GM18519 (cell line): ENCODE data around the gene KCNQ5.
"Not testable (repeated sequence)": the region's sequence is repeated elsewhere in the genome, so short reads cannot be mapped to it uniquely, and the experiment has no call there.

ENCODE experiments used
- ATAC-seq: cut with Tn5 transposase; IDR thresholded peaks from one replicate; pipeline ENCODE4 v1.9.1; 2021; ENCODE audit warnings: mild to moderate bottlenecking, moderate library complexity; ENCODE audit not compliant: unreplicated experiment, low FRiP score

The KCNQ5 gene

DNA sequence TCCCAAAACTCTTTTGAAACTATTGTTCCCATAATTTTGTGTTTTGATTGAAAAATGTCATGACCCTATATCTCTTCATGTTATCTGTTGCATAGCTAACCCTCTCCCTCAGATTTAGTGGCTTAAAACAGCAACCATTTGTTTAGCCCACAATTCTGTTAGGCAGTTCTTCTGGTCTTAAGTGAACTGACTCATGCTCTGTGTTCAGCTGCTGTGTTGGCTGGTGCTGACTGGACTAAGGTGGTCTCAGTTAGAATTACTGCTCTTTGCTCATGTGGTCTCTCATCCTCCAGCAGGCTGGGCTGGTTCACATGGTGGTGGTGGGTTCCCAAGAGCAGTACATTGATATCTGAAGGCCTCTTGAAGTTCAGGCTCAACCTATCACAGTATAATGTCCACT, 522.7 kb downstream of the KCNQ5 start:
- ATAC-seq, result no peak

DNA sequence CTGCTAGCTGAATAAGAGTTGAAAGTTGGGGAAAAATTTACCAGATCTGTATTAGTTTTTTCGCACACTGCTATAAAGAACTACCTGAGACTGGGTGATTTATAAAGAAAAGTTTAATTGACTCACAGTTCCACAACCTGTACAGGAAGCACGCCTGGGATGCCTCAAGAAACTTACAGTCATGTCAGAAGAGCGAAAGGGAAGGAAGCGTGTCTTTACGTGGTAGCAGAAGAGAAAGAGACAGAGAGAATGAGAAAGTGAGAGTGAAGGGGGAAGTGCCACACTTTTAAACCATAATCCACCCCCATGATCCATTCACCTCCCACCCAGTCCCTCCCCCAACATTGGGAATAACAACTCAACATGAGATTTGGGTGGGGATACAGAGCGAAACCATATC, 523.8 kb downstream of the KCNQ5 start:
- ATAC-seq, result peak; percentile 83

DNA sequence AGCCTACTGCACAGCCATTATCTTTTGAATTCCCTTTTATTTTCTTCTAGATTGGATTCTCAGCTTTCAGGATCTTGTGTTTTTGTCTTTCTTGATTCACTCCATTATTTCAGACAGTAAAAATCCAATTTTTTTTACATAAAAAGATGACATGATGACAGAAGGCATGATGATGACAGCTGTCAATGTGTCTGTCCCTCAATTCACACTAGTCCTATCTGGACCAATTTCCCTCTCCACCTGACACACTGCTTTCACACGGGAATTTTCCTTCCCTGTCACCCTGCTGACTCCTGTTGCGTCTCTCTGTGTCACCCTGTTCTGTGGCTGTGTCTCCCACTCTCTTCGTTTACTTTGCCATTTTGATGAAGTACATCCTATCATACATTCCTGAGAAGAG, 529.9 kb downstream of the KCNQ5 start:
- no peak for ATAC-seq

DNA sequence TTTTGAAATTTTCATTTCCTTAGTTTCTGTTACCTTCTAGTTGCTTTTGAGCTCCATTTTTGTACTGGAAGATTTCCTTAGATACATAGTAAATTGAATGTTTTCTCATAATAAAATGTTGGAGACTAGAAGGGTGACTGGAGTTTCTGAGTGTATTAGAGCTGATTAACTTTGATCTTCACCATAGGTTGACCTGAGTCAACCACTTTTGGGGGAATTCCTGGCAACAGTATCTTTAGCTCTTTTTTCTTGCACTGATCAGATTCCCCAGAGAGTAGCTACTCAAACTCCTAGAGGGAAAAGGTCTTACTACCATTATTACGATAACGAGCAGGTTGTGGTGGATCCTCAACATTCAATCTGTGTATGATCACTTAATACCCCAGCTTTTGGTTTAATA, 530.7 kb downstream of the KCNQ5 start:
- ATAC-seq, result no peak

DNA sequence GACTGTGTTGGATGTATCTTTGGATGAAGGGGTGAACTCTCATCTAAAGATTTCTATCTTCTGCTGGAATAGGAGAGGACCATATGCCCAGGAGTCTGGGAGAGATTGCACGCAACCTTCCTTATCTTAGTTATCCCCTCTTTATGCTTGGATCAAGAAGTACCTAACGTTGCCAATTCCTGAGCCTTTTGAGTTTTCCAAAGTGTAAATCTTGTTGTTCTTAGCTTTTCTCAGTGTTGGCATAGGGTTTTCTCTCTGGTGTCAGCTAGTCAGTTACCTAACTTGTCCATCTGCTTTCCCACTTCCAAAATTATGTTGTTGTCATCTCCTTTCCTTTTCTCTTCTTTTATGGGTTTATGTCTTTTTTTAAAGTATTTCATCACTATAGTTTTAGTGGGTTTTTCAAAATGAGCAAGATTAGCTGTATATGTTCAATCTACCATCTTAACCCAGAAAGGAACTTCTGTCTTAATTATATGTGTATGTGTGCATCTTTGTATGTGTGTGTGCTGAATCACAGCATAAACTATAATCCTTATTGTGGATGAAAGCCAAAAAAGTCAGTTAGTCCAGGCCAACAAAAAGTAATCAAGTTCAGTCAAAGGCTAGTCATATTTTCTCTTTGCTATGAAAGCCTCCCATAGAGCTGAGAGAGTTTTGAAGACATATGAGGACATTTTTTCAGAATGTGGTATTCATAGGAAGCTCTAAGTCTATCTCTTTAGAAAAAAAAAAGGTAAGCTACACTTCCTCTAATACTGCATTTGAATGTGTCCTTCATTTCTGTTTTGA, 531.3 kb downstream of the KCNQ5 start:
- no peak for ATAC-seq

DNA sequence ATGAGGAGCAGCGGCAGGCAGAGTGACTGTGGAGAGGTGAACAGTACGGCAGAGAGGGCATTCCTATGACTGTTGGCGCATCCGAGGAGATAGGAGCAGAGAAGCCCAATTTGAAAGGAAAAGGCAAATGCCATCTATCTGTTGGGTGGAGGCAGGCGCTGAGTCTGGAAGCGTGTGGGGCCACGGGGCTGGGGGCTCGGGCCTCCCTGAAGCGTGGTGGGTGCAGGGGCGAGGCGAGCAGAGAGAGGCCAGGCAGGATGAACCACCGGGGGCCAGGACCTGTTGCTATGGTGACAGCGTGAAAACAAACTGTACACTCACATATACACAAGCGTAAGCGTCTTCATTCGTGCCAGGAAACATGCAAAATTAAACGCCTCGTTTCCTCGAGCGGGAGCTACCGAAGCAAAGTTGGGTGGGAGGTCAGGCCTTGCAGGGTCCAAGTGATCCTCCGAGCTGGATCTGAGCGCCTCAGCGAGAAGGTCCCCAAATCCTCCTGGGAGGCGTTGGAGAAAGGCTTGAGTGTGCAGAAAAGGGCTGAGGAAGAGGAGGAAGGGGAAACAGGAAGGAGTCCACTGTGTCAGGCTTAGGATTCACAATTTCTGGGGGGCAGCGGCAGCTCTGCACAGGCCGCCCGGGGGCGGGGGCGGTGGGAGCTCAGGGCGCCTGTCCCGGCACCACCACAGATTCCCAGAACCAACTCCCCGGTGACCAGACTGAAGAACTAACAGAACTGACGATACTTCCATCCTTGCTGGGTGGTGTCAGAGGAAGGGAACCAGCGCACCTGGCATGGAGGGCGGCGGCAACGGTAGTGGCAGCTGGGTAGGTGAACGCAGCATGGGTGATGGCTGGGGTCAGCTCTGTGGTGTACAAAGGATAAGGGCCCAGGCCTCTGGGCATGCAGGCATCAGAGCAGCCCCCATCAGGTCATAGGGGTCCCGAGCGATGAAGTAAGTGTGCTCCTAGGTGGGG, 535.2 kb downstream of the KCNQ5 start:
- ATAC-seq, result no peak

DNA sequence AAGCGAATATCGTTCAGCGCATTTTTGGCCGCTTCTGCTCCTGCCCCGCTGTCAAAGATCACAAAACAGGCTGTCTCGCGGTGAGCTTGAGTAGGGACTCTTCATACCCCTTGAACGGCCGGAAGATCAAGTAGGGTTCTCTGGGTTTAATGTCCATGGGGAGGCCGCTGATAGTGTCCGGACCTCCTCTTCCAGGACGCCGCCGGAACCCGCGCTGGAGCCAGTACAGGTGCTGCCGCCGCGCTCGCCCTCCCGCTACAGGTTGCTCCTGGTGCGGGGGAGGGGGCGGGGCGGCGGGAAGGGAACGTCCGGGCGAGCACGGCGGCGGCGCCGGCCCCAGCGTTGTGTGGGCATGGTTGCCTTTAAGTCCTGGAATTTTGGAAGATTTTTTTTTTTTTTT, 536.0 kb downstream of the KCNQ5 start:
- no peak for ATAC-seq

DNA sequence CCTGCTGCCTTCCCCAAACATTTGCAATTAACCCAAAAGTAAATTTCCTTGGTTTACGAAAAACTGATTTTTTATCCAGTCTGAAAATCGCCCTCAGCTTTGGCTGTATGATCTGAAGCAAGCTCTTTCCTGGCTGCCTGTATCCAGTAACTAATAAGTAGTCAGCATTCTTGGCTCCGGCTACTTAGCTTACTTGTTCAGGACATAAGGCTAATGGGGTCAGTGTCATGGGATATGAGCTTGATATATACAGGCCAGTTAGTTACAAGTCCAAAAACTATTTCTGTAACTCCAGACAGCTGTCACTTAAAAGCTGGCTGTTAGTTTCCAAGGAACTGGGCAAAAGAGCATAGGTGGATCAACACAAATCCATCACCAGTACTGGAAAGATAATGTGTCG, 547.2 kb downstream of the KCNQ5 start:
- no peak for ATAC-seq

DNA sequence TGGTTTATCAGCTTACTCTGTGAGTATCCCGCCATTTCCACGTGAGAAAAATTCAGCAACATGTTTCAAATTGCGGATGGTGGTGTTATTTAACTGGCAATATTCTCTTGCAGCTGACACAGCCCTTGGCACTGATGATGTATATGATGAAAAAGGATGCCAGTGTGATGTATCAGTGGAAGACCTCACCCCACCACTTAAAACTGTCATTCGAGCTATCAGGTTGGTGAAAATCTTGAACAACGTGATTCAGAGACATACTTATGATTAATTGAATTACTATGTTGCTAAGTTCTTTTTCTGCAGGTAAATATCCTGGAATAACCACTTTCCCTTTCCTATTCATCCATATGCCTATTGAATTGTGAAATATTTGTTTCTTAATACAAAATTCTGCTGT, 547.8 kb downstream of the KCNQ5 start:
- no peak for ATAC-seq

DNA sequence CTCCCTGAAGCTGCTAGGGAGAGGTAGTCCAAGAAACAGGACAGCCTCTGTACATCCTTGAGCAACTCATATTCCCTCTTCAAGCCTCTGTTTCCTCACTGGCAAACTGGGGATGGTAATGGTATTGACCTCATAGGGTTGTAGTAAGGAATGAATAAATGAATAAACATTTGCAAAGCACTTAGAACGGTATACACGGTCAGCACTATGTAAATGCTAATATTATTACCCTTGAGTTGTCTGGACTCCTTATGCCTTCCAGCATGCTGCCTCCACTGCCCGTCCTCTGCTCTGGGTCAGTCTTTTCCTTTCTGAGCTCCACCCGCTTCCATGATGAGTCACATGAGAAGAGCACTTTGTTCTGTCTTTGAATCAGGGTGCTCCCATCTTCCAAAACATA, 552.8 kb downstream of the KCNQ5 start:
- no peak for ATAC-seq

DNA sequence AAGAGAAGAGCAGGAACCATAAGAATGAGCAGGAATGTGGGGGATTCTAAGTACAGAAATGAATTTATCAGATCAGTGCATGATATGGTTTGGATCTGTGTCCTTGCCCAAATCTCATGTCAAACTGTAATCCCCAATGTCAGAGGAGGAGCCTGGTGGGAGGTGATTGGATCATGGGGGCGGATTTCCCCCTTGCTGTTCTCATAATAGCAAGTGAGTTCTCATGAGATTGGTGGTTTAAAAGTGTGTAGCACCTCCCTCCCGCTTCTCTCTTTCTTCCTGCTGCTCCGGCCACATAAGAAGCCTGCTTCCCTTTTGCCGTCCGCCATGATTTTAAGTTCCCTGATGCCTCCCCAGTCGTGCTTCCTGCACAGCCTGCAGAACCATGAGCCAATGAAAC, 554.2 kb downstream of the KCNQ5 start:
- no peak for ATAC-seq

DNA sequence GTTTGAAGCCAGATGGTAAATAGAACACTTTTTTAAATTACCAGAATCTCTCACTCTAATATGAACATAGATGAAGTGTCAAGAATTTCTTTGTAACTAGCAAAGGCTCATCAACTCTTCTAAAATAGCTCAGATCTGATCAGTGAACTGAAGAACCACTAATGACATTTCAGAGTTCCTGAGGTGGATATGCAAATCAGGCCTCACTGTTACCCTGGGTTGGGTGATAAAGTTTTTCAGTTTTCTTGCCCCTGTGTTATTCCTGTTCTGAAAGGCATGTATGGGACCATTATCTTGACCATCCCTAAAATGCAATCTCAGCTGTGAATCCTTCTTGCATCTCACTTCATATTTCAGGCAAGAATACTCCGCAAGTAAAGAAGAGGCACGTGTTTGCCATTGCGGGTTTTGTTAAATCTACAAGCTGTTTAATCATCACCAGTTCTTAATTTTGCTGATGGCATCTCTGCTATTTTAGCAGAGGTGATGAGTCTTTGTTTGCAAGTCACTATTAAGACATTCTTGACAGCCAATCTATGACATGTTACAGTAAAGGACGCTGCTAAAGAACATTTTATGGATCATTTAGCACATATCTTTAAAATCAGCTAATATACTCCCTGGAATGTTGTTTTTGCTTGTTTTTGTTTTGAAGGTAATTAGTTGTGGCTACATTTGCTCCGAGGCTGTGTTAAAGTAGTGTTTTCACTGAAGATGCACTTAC, 555.5 kb downstream of the KCNQ5 start:
- peak; percentile 47 for ATAC-seq

DNA sequence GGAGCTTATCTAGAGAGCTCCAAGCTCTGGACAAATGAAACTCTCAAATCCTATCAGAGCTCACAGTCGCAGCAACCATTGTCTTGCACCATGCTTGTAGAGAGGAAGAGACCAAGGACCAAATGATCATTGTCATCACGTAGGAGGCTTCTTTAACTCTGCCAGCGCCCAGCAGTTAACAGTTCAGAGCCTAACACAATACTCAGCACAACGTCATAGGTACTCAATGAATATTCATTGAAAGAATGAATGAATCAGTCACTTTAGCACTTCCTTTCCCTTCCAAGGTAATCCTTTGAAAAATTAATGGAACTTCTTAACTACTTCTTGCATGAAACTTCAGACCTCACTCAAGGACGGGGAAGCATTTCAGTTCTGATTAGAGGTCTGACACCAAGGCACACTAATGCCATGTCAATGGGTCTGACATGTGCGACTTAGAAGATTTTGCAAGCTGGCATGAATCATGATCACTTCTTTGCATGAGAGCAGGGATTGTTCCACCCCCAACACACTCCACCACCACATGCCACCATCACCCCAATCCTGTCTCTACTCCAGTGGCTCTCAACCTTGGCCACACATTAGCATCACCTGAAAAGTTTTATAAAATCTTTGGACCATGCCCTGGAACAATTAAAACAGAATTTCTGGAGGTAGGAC, 558.3 kb downstream of the KCNQ5 start:
- ATAC-seq, result no peak

DNA sequence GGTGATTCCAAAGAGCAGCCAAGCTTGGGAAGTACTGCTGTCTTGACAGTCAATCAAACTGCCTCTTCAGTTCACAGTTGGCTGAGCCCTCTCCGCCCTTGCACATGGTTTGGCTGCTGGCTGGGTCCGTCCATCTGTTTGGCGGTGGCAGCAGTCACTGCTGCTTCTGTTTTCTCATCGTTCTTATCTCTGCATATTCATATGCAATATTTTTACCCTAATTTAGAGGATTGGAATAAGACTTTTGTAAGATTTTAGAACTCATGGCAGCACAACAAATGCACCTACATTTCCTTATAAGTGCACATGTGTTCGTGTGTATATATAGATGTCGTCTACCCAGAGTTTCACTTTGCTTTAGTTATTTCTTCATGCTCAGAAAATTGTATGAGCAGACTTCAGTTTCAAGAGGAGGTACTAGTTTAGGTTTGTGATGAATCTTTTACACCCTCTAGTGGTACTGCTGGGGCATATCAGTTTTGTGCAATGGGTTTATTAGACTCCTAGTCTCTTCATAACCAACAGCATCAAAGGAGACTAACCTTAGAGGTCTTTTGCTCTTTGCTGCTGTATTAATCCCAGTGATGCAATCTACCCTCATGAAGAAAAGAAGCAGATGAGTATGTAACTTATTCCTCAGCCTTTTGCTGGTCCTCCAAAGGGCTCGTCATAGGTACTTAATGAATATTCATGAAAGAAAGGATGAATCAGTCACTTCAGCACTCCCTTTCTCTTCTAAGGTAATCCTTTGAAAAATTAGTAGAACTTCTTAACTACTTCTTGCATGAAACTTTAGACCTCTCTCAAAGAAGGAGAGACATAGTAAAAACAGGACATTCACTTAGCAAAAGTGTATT, 559.1 kb downstream of the KCNQ5 start:
- ATAC-seq, result peak; percentile 81

DNA sequence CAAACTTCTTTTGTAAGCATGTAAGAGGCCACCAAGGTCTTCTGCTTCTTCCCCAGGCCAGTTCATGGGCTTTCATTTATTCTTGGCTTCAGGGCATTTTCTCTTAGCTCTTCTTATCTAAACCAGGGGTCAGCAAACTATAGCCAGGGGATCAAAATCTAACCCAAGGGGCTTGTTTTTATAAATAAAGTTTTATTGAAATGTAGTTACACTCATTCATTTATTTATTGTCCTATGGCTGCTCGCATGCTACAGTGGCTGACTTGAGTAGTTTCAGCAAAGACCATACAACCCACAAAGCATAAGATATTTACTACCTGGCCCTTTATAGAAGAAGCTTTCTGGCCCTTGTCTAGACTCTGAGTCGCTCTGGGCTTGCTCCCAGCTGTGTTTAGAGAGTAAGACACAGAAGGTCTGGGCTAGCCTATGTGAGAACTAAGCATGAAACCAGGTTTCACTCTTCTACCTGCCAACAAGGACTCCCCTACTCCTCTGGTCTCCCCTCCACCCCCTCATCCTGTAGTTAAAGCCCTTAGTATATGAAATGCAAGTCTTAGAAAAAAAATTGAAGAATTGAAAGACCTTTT, 560.2 kb downstream of the KCNQ5 start:
- ATAC-seq, result peak; percentile 49

DNA sequence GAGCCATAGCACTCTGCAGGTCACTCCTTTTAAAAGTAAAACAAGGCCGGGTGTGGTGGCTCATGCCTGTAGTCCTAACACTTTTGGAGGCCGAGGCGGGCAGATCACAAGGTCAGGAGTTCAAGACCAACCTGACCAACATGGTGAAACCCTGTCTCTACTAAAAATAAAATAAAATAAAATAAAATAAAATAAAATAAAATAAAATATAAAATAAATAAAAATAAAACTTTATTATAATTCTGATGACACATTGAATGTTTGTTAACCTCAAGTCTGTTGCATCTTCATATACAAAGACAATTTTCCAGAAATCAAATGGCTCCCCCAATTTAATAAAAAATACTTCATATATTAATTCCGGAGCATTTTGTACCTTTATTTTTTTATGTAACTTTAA, 571.4 kb downstream of the KCNQ5 start:
- not testable (repeated sequence) for ATAC-seq

DNA sequence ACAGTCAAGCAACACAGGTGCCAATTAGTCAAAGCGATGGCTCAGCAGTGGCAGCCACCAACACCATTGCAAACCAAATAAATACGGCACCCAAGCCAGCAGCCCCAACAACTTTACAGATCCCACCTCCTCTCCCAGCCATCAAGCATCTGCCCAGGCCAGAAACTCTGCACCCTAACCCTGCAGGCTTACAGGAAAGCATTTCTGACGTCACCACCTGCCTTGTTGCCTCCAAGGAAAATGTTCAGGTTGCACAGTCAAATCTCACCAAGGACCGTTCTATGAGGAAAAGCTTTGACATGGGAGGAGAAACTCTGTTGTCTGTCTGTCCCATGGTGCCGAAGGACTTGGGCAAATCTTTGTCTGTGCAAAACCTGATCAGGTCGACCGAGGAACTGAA, 572.9 kb downstream of the KCNQ5 start:
- no peak for ATAC-seq

DNA sequence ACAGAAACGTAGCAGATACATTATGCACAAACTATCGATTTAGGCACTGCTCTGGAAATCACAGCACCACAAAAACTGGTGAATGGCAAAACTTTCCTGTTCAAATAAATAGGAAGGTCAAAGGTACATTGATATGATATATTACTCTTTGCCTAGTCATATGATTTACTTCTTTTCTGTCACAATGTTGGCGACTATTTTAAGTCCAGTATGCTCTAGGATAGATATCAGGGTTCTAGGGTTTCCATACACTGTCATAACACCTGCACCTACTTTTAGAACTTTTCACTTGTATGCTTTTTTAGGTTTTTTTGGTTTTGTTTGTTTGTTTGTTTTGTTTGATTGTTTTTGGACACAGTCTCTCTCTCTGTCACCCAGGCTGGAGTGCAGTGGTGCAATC, 578.4 kb downstream of the KCNQ5 start:
- no peak for ATAC-seq

DNA sequence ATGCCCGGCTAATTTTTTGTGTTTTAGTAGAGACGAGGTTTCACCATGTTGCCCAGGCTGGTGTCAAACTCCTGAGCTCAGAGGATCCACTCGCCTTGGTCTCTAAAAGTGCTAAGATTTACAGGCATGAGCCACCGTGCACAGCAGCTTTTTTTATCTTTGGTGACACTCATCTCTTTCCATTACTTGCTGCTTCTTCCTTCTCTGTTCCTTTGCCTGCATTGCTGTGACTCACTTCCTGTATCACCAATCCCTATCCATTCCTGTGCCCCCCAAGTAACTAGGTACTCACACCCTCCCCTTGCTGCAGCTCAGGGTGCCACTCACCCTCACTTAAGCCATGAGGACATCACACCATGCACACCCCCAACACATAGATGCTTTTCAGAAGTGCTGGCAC, 578.9 kb downstream of the KCNQ5 start:
- no peak for ATAC-seq
